ENCODE measurements around the gene ARRDC3. TPM values are rescaled to one million over a fixed set of nuclear protein-coding genes. Genes with fewer than 3 reads are reported as not detected.

Gene ARRDC3
- total RNA-seq, 1 experiment from 2014 or later, result 2.8 TPM

GRCh38 chr5:91373006-91373405 lies 10.1 kb downstream of the ARRDC3 start:
- Histone ChIP-seq H3K79me1 (ENCODE audit: insufficient read depth, low read depth, low read length, poor library complexity, severe bottlenecking) (no peaks in the 10 kb centered on the region), H2BK20ac (ENCODE audit: low read depth, low read length, poor library complexity, severe bottlenecking) (no peak overlapping the region), H4K20me1 (ENCODE audit: control insufficient read depth, insufficient read depth, insufficient read length) (no peaks in the 10 kb centered on the region), H2BK5ac (ENCODE audit: insufficient read length, low read length) (no peak overlapping the region), H3K4me1 (ENCODE audit: insufficient read depth, low read length) (no peaks in the 10 kb centered on the region), H3K23me2 (ENCODE audit: insufficient read length, low read depth, low read length, poor library complexity, severe bottlenecking) (no peaks in the 10 kb centered on the region), H3K14ac (ENCODE audit: insufficient read depth, low read length) (no peak overlapping the region), H3K18ac (ENCODE audit: insufficient read length, low read depth, low read length) (no peak overlapping the region), H4K8ac (replicated peaks; ENCODE audit: insufficient read length, low read depth, low read length) (no peak overlapping the region), H3K79me2 (ENCODE audit: insufficient read depth, low read length) (no peaks in the 10 kb centered on the region), H3K4ac (ENCODE audit: low read depth, low read length) (no peak overlapping the region), H2AFZ (ENCODE audit: low read length) (no peak overlapping the region), H4K91ac (ENCODE audit: insufficient read length, low read depth, low read length) (no peak overlapping the region), H3K27ac (ENCODE audit: insufficient read length, low read depth, low read length) (no peak overlapping the region), H3K9ac (ENCODE audit: extremely low read depth, insufficient read length, low read length) (no peak overlapping the region), H3K23ac (ENCODE audit: insufficient read length, low read depth, low read length) (no peak overlapping the region), H3K4me2 (ENCODE audit: insufficient read depth, insufficient read length, low read length) (no peak overlapping the region), H4K5ac (ENCODE audit: insufficient read length, low read depth, low read length) (no peak overlapping the region), H3K9me3 (ENCODE audit: control insufficient read depth, low read depth, low read length) (no peaks in the 10 kb centered on the region), H2BK120ac (ENCODE audit: low read depth, low read length, poor library complexity, severe bottlenecking) (no peak overlapping the region), H2AK5ac (ENCODE audit: insufficient read length, low read length) (no peak overlapping the region), H3K27me3 (ENCODE audit: insufficient read depth, low read length) (no peaks in the 10 kb centered on the region), H2BK15ac (ENCODE audit: low read depth, low read length) (no peak overlapping the region), H3T11ph (ENCODE audit: low read length) (no peak overlapping the region), H2BK12ac (ENCODE audit: insufficient read length, low read depth, low read length) (no peak overlapping the region), H3K56ac (ENCODE audit: insufficient read length, low read depth, low read length) (no peak overlapping the region)
- Mint-ChIP-seq H3K36me3 (ENCODE audit: insufficient read depth in 1 of 3, low read depth in 3 of 3) (peaks cover 32 to 95% (median 36%) of the 10 kb centered on the region in 3 experiments; a peak in 6 of 7 replicates), H3K4me3 (no peak overlapping the region), H3K27me3 (ENCODE audit: low read depth) (no peaks in the 10 kb centered on the region), H3K9me3 (no peaks in the 10 kb centered on the region), H3K27ac (peak overlapping the region in 1 of 3 experiments; percentile 61; a peak in 2 of 7 replicates), H3K4me1 (peaks cover 0 to 3% of the 10 kb centered on the region in 2 experiments; a peak in 1 of 4 replicates)
- TF ChIP-seq CTCF (conservative IDR thresholded peaks at IDR 0.05), result no peak
- WGBS (ENCODE audit: extremely low coverage, insufficient read length, low lambda C conversion rate), result no CpG with 5 or more reads among the region's 1 CpG
- DNase-seq, result no peak

All from H9 (cell line).